Erythroblast (primary cell): ENCODE data around the gene KRT5.

Experiments used
- DNase-seq, 2 experiments: peaks; one replicate each; lab custom pipeline; 2025; lab: John Stamatoyannopoulos, UW
- GATA1 ChIP-seq: IDR thresholded peaks from 2 replicates; pipeline ENCODE4 v1.6.1; 2011; ENCODE audit warnings: low read depth, mild to moderate bottlenecking, control low read depth, low read length, moderate library complexity
- POLR2A ChIP-seq: IDR thresholded peaks from 2 replicates; pipeline ENCODE4 v1.6.1; 2011; ENCODE audit warnings: mild to moderate bottlenecking, low read length

Gene KRT5

DNA sequence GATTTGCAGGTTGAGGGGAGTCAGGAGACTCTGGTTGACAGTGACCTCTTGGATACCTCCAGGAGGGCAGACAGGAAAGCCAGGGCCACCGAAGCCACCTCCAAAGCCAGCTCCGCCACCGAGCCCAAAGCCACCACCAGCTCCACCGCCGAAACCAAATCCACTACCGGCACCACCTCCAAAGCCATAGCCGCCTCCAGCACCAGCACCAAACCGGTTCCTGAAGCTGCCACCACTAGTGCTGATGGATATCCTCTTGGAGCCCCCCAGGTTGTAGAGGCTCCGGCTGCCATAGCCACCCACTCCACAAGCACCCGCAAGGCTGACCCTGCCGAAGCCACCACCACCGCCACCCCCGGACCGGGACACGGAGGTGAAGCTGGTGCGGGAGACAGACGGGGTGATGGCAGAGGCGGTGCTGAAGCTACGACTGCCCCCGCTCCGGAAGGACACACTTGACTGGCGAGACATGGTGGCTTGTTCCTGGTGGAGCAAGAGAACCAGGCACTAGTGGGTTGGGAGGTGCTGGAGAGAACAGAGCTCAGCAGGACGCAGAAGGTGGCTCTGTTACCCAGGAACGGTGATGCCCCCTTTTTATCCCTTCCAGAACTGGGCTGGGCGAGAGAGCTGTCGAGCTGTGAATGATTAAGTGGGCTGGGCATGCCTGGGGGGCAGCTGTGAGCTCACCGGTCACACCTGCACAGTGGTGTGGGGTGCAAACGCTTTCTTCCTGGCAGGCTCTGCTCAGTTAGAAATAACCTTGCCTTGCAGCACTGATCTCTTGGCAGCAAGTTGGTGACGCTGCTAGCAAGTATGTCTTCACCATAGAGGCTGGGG is at the start of gene KRT5:
Gene KRT5 (minus strand): TSS at position 569 of the 837 bp plus-strand sequence. CDS start 98 bp downstream, at position 471.
- no peak for DNase-seq
- no peak for TF ChIP-seq POLR2A
- no peak for TF ChIP-seq GATA1

DNA sequence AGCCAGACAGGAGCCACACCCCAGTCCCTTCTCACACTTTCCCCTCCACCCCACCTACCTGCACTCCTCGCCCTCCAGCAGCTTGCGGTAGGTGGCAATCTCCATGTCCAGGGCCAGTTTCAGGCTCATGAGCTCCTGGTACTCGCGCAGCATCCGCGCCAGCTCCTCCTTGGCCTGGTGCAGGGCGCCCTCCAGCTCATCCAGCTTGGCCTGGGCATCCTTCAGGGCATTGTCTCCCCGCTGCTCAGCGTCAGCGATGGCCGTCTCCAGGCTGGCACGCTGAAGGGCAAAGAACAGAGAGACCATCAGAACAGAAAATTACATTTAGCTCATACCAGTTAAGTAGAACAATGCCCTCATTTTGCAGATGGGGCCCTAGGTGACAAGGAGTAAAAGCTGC is 47.9 kb upstream of the KRT5 start:
- no peak for DNase-seq
- no peak for TF ChIP-seq POLR2A
- TF ChIP-seq GATA1, result no peak

GRCh38 chr12:52566847-52567291 is 46.7 kb upstream of the KRT5 start:
- TF ChIP-seq POLR2A, result no peak
- TF ChIP-seq GATA1, result no peak
- DNase-seq, result peak; percentile 41 to 47

DNA sequence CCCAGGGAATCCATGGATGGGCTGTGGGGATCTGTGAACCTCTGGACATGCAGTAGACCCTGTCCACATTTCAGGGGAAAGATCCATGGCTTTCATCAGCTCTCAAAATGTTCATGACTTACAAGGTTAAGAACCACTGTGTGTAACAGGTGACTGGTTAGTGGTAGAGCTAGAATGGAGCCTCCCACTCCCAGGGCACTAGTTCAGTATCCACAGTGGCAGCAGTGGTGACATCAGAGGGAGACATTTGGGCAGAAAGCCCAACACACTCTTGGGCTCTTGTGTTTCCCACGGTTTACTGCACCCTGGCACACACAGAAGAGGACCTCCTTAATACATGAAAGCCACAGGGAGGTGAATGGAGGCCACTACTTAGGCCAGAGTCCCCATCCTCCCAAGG is 44.4 kb upstream of the KRT5 start:
- DNase-seq, result no peak
- TF ChIP-seq GATA1 (no peak), POLR2A (no peak)

- peak in 1 of 2 experiments; percentile 4 for DNase-seq
- TF ChIP-seq POLR2A (no peak), GATA1 (no peak)
Observed at GRCh38 chr12:52561880-52562449, 41.8 kb upstream of the KRT5 start.

GRCh38 chr12:52559979-52560378 is 39.8 kb upstream of the KRT5 start:
- no peak for DNase-seq
- TF ChIP-seq POLR2A (no peak), GATA1 (no peak)

- DNase-seq, result no peak
- TF ChIP-seq POLR2A (no peak), GATA1 (no peak)
Observed at GRCh38 chr12:52558781-52559445, 38.7 kb upstream of the KRT5 start.

GRCh38 chr12:52557476-52557875 is 37.3 kb upstream of the KRT5 start:
- no peak for TF ChIP-seq GATA1
- no peak for TF ChIP-seq POLR2A
- no peak for DNase-seq

- TF ChIP-seq GATA1 (no peak), POLR2A (no peak)
- DNase-seq, result no peak
Observed at GRCh38 chr12:52555577-52555976, 35.4 kb upstream of the KRT5 start.

DNA sequence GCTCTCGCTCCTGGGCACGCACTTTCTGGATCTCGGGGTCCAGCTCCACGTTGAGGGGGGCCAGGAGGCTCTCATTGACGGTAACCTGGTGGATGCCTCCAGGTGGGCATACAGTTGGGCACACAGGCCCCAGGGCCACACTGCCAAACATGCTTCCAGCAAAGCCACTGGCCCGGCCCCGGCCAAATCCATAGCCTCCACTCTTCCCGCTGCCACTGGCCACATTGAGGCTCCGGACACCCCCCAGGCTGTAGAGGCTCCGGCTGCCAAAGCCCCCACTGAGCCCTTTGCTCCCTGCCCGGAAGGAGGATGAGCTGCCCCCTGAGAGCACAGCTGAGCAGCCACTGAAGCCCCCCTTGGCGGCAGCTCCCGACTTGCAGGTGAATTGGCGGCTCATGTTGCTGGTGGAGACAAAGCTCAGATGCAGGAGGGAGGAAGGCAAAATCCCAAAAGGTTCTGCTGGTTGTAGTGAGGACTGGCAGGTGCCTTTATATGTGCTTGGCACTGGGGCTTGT is 32.5 kb upstream of the KRT5 start, which contains the start of gene KRT71:
Gene KRT71 (minus strand): TSS at position 465 of the 515 bp plus-strand sequence. CDS start 68 bp downstream, at position 397.
- DNase-seq, result no peak
- no peak for TF ChIP-seq POLR2A
- TF ChIP-seq GATA1, result no peak

GRCh38 chr12:52552055-52552454 is 31.9 kb upstream of the KRT5 start:
- TF ChIP-seq POLR2A (no peak), GATA1 (no peak)
- no peak for DNase-seq

GRCh38 chr12:52551216-52551865 is 31.1 kb upstream of the KRT5 start:
- TF ChIP-seq GATA1, result no peak
- DNase-seq, result no peak

- TF ChIP-seq GATA1, result no peak
- no peak for TF ChIP-seq POLR2A
Observed at GRCh38 chr12:52546126-52546525, 25.9 kb upstream of the KRT5 start.

DNA sequence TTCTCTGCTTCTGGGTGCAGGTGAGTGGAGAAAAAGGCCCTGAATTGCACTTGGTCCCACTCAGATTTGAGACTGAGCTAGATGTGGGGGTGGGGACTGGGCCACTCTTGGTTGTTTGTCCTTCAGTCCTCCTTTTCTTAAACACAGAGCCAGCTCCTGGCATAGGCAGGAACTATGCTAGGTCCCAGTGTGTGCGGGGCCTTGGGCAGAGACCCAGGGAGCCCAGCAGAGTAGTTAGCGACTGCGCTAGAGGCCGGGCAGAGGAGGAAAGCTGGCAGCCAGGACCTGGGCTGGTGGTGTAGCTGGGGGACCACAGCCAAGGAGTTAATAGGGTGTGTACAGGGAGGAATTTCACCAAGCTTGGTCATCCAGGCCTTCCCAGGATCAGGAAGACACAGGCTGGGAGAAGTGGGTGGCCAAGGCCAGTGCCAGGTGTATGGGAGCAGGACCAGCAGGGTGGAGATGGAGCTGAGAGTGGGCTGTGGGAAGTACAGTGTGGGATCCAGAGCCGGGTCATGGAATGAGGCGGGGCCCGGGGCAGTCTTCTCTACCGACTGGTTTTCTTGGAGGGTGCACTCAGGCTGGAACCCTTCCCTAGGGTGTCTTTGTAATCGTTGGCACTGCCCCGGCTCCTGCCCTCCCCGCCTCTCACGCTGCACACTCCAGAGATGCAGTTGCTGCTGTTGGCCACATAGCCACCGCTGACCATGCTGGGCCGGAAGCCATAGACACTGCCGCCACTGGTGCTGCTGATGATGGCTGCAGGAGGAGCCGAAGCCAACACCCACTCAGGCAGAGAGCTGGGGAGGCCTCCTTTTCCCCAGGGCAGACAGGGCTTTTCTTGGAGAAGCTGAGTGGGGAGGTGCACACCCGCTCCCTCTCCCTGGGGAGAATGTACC is 24.0 kb upstream of the KRT5 start:
- TF ChIP-seq POLR2A (no peak), GATA1 (no peak)
- no peak for DNase-seq

More at GRCh38 chr12:52546126-52546525, 25.9 kb upstream of the KRT5 start:
- DNase-seq, result no peak
